AG04449 (cell line): ENCODE measurements around the gene SKOR2.

Experiments used
- CTCF ChIA-PET: fragments of 350-600 bp; formaldehyde crosslinking; extraction: SDS; loops from one replicate; lab custom pipeline; 2021; ENCODE audit warnings: antibody characterized with exemption; lab: Yijun Ruan, JAX
- POLR2A ChIA-PET: fragments of 400-600, 350-600 bp; formaldehyde crosslinking; extraction: SDS; loops from one replicate; lab custom pipeline; 2020; ENCODE audit warnings: antibody characterized with exemption, inconsistent platforms; lab: Yijun Ruan, JAX
- DNase-seq: peaks from one replicate; pipeline ENCODE4 v3.0.0-alpha.2; 2010; ENCODE audit warnings: low read depth, low spot score
- H3K4me3 ChIP-seq: 2 replicates; pipeline ENCODE4 v1.5.1; 2011; ENCODE audit warnings: low read depth, mild to moderate bottlenecking, control low read depth, low read length
- CTCF ChIP-seq: IDR thresholded peaks from one replicate; pipeline ENCODE4 v1.5.1; 2011; ENCODE audit warnings: mild to moderate bottlenecking, moderate library complexity, low read length, control low read depth, inconsistent platforms; ENCODE audit not compliant: insufficient read depth; ENCODE audit errors: missing control alignments

The SKOR2 gene

GRCh38 chr18:47264308-47264700, 12.8 kb upstream of the SKOR2 start:
- no peak for DNase-seq
- peak overlapping the region; percentile 66 for H3K4me3 ChIP-seq
- TF ChIP-seq CTCF: no peak
- ChIA-PET CTCF (interaction anchor here (0.7 to 6.3 kb wide), 8 partner anchors 8 to 484 kb away, joined by 3 to 40 read pairs (median 4); no protein-coding TSS in a partner anchor), POLR2A (no interaction called here)

DNA sequence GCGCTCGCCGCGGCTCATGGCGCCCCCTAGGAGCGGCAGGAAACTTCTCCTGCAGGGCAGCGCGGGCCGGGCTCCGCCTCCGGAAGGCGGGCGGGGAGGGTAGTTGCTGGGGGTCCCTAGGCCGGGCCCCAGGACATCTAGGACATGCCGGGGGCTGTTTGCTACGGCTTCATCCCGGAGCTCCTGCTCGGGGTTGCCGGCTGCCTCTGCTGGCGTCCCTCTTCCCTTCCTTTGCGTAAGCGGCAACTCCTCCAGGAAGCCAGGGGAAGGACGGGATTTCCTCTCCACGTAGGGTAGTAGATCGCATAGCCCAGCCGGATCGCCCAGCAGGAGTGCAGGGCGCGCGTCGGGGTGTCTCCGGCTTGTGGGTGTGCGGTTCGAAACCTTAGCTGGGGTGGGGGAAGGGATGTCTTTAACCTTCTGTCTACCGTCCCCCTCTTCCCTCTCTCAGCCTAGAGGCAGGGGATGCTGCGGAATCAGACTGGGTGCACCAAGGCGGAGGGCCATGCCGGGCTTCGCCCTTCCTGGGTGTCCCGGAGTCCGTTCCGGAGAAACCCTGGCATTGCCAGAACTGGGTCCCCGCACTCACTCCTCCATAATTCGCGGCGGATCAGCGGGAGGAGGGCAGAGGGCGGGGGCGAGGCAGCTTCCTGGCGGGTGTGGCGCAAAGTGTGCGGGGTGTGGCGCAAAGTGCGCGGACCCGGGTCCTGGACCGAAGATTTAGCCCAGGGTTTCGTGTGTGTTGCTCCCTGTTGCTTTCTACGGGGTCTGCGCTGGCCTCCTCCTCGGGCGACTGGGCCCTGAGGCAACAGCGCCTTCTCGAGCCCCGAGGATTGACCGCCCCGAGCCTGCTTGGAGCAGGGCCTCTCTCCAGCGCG, 12.2 kb upstream of the SKOR2 start:
- POLR2A ChIA-PET: no interaction called here
- CTCF ChIA-PET: interaction anchor here (0.6 to 6.3 kb wide), 13 partner anchors 9 to 158 kb away, joined by 3 to 40 read pairs (median 3); no protein-coding TSS in a partner anchor
- DNase-seq: no peak
- peak overlapping the region; percentile 66 for H3K4me3 ChIP-seq
- peak; percentile 68 for TF ChIP-seq CTCF

DNA sequence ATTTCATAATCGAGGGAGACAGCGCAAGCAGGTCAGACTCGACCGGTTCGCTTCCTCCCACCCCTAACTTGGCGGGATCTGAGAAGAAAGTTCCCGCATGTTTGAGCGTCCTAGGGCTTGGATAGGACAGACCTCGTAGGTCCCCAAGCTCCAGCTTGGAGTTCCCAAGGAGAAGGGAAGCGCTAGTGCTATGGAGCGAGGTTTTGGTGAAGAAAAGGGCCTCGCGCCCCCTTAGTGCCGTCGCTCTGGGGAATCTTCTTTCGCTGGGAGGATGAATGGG, 11.6 kb upstream of the SKOR2 start:
- POLR2A ChIA-PET: no interaction called here
- TF ChIP-seq CTCF: no peak
- CTCF ChIA-PET: interaction anchor here (0.8 to 6.3 kb wide), 13 partner anchors 9 to 157 kb away, joined by 3 to 40 read pairs (median 3); no protein-coding TSS in a partner anchor
- peak overlapping the region; percentile 66 for H3K4me3 ChIP-seq
- DNase-seq: no peak

- TF ChIP-seq CTCF: no peak
- H3K4me3 ChIP-seq: peak overlapping the region; percentile 66
- ChIA-PET POLR2A (no interaction called here), CTCF (interaction anchor here (0.8 to 6.3 kb wide), 11 partner anchors 11 to 198 kb away, joined by 3 to 40 read pairs (median 3); no protein-coding TSS in a partner anchor)
- DNase-seq: no peak
Observed at GRCh38 chr18:47262301-47263149, 11.1 kb upstream of the SKOR2 start.

- POLR2A ChIA-PET: no interaction called here
- no peak overlapping the region for H3K4me3 ChIP-seq
- CTCF ChIA-PET: interaction anchor here (0.8 to 6.3 kb wide), 4 partner anchors 11 to 199 kb away, joined by 3 to 40 read pairs (median 11); no protein-coding TSS in a partner anchor
- TF ChIP-seq CTCF: no peak
- DNase-seq: no peak
Observed at GRCh38 chr18:47261902-47262300, 10.4 kb upstream of the SKOR2 start.
